NCI-H226 (cell line): ENCODE measurements around the gene CERS6.
"Not testable (repeated sequence)": the region's sequence is repeated elsewhere in the genome, so short reads cannot be mapped to it uniquely, and the experiment has no call there.

Experiments used
- DNase-seq: peaks from one replicate; pipeline ENCODE4 v3.0.0-alpha.2; 2015

Gene CERS6

DNA sequence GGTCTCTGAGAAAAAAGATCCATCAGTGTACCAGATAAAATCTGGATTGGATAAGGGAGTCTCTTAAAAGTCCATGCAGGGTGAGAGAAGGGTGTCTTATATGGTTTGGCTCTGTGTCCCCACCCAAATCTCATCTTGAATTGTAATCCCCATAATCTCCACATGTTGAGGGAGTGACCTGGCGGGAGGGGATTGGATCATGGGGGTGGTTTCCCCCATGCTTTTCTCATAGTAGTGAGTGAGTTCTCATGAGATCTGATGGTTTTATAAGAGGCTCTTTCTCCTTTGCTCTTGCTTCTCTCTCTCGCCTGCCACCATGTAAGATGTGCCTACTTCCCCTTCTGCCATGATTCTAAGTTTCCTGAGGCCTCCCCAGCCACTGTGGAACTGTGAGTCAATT is 46.8 kb downstream of the CERS6 start:
- DNase-seq = not testable (repeated sequence)

DNA sequence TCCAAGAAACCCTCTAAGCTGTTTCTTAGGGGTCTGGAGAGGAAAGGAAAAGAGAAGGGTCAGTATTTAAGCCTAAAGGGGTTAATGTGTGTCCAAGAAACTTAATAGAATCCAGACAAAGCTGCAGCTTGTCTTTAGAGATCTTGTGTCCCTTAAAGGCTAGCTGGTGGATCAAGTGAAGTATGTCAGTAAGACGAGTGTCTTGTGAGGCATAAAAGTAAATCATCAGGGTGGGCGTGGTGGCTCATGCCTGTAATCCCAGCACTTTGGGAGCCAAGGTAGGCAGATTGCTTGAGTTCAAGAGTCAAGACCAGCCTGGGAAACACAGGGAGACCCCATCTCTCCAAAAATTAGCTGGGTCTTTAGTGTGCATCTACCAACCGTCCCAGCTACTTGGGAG is 47.8 kb downstream of the CERS6 start:
- DNase-seq = no peak

DNA sequence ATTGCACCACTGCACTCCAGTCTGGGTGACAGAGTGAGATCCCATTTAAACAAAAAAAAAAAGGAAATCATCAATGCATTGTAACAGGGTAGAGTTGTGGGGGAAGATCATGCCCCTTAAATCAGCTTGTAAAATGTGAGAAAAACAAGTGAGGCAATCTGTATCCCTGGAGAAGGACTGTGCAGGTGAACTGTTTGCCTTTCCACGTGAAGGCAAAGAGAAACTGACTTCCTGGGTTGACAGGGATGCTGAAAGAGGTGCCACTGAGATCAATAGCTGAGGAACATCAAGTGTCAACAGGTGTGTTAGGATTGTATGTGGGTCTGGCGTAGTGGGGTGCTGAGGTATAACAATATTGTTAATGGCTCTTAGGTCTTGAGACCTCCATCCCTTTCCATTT is 48.3 kb downstream of the CERS6 start:
- no peak for DNase-seq

DNA sequence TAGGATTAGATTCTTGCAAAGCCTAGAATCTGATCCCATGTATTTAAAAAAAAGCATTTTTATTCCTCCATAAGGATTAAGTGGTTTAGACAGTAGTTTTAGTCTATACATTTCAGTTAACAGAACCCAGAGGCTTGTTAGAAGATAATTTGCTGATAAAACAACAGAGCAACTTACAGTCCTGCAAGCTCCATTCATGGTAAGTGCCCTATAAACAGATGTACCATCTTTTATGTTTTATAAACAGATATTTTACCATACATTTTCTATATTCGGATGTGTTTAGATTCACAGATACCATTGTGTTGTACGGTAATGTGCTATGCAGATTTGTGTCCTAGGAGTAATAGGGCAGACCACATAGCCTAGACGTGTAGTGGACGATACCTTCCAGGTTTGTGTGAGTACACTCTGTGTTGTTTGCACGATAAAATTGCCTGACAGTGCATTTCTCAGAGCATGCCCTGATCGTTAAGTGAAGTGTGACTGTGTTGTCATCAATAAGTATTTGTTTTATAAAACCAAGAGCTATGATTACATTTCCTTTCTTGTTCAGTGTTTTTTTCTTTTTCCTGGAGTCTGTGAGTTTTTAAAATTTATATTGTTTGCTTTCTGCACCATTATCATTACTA is 54.2 kb downstream of the CERS6 start:
- no peak for DNase-seq

DNA sequence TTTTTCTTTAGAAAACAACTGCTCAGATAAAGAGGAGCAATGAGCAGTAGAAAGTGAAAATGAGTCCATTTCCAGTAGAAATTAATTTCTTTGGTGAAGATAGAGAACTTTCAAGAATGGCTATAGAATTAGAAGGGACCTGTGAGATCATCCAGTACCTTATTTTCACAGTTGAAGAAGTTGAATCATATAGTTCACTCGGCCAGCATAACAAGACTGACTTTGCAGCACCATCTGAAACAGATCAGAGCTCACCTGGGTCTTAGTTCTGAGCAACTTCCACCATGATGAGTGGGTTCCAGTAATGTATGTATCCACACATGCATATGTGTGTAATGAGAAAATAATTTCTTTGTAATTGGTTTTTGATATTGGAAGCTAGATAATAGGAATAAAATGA is 58.6 kb downstream of the CERS6 start:
- DNase-seq = no peak

DNA sequence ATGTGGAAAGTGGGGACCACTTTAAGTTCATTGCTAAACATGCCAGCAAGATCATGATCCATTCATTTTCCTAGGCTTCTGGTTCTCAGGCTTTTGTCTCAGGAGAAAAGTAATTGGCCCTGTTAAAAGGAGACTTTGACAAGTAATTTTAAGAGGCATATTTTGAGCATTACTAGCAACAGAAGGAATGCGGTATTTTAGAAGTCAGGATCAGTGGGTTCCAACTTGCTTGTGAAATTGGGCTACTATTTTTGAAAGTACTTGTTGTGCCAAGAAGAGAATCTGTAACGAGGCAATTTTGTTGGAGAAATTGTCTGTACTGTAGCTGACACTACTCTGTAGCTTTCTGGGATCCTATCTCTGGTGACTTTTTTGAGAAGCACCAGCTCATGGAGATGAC is 59.4 kb downstream of the CERS6 start:
- DNase-seq = peak; percentile 72

DNA sequence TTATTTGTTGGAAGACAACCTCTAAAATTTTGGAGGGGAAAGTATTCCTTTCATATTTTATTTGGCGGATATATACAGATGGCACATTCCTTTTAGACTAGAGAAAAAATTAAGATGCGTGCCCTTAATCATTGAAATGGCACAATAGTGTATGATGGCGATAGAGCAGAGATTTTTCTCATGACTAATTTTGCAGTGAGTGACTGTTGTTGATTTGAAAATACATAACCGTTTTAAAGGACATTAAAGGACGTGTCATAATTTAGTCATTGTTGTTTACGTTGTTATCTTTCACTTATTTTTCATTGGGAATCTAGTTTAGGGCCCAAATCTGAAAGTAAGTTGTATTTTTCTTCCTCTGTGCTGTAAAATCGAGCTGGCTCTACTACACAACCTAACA is 61.7 kb downstream of the CERS6 start:
- no peak for DNase-seq

DNA sequence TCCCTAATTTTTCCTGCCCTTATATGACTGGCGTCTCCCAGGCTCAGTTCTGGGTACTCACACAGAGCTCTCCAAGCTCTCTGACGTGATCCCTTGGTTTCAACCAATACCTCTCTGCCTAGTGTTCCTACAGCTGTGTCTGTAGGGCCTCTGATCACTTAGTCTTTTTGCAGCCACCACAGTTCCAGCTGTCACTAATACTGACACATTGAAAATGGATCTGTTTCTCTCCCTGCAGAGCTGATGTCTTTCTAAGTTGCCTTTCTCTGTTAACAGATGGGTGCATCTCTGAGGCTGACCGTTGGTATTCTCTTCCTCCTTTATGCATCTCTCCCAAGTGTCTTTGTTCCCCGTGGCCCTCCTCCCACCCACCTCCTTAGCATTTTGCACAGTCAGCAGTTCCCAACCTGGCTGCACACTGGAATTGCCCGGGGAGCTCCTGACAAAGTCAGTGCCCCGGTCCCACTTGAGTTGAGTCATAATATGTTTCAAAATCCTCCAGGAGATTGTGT is 62.5 kb downstream of the CERS6 start:
- peak; percentile 34 for DNase-seq

DNA sequence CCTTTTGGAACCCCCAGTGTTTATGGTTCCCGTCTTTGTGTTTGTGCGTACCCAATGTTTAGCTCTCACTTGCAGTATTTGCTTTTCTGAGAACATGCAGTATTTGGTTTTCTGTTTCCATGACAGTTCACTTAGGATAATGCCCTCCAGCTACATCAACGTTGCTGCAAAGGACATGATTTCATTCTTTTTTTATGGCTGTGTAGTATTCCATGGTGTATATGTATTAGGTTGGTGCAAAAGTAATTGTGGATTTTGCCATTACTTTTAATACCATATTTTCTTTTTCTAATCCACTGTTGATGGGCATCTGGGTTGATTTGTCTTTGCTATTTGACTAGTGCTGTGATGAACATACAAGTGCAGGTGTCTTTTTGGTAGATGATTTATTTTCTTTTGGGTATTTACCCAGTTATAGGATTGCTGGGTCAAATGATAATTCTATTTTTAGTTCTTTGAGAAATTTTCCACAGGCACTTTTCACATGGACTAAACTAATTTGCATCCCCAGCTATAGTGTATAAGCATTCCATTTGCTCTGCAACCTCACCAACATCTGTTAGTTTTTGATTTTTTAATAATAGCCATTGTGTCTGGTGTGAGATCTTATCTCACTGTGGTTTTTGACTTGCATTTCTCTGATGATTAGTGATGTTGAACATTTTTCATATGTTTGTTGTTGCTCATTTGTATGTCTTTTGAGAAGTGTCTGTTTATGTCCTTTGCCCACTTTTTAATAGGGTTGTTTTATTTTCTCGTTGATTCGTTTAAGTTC is 63.6 kb downstream of the CERS6 start:
- no peak for DNase-seq

DNA sequence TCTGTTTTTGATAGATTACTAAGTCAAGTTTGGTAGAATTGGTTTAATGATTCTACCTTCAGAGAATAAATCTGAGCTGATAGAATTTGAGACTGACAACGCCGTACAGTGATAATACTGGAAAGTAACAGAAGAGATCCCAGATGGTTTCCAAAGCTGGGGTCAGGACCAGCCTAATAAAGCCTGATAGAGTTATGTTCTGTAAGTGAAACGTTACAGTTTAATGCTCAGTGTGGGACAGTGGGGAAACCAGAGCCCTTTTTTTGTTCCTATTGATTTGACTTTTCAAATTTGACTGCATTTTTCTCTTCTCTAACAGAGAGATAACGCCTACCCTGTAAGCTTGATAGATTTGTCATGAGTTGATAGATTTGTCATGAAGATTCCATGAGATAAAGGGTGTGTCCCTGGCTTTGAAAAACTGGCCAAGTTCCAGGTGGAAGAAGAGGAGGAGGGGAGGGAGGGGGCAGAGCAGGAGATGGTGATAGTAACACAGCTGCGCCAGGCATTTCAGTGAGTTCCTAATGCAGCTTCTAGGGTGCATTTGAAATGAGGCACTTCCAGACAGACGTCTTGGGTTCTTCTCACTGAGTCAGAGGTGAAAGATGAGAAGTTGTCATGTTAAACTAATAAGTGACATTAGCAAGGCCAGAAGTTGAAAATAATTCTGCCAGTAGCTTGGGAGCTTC is 65.1 kb downstream of the CERS6 start:
- DNase-seq = no peak

DNA sequence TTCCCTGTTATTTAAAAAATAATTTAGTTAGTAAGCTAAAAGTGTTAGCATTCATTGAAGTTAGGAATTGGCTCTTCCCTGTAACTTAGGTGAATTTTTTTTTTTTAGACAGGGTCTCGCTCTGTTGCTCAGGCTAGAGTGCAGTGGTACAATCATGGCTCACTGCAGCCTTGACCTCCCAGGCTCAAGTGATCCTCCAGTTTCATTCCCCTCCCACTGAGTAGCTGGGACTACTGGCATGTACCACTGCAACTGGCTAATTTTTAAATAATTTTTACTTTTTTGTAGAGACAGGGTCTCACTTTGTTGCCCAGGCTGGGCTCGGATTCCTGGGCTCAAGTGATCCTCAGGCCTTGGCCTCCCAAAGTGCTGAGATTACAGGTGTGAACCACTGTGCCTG is 66.4 kb downstream of the CERS6 start:
- DNase-seq = no peak

DNA sequence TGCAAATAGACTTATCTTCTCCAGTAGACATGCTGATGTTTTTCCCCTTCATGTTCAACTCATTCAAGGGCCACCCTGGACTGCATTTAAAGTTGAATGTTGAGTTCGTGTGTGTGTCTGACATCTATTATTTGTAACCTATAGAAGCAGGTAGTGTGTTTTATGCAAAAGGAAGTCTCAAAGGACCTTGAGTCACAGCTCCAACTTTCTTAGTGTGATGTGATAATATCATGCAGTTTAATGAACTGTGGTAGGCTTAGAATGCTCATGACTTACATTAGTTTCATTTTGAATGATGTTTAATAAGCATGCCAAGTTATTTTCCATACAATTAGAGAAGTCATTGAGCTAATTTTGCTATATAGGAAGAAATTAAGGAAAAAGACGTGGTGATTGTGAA is 67.9 kb downstream of the CERS6 start:
- DNase-seq = no peak

DNA sequence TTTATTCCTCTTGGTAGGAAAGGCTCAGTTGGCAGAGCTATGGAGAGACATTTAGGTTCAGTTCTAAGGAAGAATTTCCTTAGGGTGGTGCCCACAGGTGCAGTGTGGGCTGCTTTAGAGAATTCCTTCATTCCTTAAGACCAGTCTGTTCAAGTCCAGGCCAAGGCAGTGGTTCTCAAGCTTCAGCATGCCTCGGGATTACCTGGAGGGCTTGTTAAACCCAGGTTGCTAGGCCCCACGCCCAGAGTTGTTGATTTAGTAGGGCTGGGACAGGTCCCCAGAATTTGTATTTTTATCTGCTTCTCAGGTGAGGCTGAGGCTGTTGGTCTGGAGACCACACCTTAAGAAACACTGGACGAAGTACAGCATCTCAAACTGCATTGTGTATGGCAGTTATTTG is 68.9 kb downstream of the CERS6 start:
- no peak for DNase-seq

DNA sequence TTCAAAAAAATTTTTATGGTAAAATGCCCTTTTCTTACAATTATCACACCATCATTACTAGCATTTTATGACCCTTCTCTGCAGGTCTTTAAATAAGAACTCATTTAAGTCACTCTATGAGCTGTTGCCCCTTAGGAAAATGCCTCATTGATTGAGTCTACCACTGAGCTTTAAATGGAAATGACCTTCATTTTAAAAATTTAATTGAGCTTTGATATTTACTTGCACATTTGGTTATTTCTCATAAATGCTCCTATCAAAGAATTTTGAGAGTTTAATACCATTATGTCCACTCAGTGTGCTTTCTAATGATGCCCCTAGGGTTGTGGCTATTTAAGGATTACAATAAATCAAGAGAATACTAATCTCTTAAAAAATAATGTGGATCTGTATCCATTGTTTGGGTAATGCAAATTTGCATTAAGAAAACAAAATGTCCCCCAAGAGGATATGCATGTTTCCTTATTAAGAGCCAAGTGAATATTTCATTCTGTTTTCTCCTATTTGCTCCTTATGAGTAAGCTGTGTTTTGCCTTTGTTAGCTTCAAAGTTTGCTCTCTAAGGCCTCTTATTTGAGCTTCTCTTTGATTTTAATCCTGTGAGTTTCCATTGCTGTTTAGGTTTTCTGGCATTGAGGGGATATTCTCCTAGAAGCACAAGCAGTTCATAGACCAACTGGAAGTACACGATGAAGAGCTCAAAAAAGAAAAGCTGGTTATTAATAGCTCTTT is 69.8 kb downstream of the CERS6 start:
- DNase-seq = no peak

DNA sequence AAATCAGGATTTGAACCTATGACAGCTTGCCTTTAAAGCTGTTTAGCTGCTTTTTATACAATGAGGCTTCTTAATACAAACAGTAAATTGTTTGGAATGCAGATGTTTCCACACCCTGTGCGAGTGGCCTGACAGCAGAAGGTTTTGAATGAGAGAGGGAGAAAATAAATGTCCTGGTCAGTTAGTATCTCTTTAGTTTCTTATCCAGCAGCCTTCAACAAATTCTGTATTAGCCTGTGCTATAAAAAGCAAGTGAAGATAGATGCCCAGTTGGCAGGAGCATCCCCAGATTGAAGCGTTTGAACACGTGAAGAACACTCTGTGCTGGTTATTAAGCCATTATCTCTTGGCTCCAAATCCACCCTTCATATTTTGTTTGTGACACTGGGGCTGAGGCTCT is 70.6 kb downstream of the CERS6 start:
- DNase-seq = no peak

DNA sequence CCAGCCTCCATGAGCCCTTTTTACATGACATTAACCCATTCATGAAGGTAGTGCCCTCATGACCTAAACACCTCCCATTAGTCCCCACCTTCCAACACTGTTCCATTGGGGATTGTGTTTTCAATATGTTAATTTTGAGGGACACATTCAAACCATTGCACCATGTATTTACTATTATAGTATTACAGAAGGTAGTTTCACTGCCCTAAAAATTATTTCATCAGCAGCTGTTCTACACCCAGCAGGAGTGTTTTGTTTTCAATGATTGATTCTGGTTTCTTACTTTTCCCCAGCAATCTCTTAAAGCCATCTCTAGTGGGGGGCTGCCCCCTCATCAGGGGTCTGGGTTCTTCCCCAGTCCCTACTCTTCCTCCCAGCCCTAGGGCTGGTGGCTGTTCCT is 71.9 kb downstream of the CERS6 start:
- no peak for DNase-seq

DNA sequence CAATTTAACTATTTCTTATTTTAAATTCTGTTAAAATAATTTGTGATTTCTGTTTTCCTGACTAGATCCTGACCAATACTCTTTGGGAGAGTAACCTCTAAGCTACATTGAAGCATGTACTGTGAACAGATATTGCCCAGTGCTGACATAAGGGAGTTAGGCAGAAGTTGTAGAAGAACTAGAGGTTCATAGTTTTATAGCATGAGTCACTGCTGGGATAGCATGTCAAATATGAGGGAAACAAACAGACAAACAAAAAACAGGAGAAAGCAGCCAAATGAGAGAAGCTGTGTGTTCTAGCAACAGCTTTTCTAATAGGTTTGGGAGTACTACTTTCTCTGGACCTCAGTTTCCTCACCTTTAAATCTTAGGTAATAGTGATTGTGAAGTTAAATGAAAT is 72.4 kb downstream of the CERS6 start:
- DNase-seq = no peak

DNA sequence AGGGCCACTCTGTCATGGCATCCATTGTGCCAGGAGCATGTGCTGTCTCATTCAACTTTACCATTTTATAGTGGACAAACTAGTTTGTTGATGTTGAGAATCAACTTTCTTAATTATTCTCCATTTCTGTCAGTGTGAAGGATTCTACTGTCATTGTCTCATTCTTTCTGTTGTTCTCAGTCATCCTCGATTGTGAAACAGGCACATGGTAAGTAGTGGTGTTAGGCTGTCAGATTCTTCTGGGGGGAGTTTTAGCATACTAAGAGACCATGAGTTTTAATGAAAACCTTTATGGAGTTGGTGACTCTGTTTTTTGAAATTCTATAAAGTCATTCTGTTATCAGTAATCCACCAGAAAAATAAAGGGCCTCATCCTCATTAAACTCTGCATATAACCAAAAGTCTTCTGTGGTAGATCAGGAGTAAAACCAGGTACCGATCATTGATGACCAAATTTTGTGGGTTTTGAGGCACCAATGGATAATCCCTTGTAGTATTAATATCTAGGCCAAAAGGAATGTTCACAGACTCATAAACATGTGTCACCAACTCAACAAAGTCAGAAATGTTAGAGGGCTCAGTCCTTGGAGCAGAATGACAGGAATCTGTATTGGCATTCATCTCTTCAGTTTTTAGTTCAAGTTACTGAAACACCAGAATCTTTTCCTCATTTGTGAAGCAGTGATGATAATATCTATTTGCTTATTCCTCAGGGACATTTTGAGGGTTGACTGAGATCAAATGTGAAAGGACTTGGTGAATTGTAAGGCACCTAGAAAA is 73.2 kb downstream of the CERS6 start:
- no peak for DNase-seq

DNA sequence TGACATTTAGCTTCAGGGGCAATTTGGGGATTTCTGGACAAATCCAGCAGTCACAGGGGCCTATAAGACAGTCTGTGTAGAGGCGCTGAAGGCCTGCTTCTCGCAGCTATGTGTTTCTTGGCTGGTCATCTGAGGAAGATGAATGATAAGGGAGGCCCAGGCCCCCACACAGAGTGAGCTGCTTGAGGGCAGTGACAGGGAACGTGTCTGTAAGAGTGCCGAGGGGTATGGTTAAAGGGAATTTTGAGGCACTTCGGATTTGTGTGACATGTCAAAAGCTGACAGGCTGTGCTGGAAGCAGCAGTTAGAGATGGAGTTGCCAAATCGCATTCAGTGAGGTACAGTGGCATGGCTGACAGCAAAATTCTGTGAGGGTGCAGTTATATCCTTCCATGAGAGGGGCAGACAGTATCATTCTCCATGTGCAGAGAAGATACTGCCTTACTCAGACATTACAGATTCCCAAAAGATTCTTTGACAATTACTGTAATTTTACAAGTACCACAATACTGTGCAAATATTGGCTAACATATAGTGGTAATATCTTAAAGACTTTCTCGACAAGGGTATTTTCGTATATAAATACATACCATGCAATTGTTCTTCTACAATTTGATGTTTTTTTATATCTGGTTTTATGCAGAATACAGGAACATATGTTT is 74.0 kb downstream of the CERS6 start:
- DNase-seq = no peak

DNA sequence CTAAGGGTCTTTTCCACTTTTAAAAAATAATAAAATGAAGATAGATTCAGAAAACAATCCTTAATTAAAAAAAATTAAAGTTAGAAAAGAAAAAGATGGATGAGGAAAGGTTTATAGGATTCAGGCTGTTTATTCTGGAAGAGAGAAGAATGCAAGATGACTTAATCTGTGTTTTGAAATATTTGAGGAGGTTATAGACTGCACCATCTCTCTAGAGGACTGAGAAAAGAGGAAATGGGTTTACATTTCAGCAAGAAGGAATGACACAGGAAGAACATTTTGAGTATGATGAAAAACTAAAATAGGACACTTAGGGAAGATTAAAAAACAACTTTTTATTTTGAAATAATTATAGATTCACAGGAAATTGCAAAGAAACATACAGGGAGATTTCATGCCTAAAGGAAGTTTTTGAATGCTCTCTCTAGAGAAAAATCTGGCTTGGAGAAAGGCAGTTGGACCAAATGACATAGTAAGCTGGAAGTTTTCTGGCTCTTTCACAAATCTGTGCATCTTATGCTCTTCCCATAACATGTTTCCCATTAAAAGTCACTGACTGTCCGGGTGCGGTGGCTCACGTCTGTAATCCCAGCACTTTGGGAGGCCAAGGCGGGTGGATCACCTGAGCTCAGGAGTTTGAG is 75.0 kb downstream of the CERS6 start:
- DNase-seq = no peak

DNA sequence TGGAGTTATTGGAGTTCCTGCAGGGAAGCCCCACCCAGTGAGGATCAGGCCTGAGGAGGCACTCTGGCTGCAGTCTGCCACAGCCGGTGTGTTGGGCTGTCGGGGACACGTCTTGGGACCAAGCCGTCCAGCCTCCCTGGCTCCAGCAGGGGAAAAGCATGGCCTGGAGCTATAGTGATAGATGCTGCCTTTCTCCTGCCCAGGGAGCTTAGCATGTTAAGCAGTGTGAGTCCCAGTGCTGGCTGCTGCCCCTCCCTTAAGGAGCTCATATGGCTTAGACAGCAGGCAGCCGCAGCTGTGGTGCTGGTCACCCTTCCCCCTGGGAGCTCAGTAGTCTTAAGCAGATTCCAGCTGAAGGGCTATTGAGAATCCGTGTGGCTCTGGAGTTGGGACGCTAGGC is 78.9 kb downstream of the CERS6 start:
- DNase-seq = no peak
